Duodenal mucosa (tissue), 2 donors: ENCODE data around the gene IL21.

ENCODE experiments used
- H3K27ac ChIP-seq: one replicate; pipeline ENCODE4 v1.7.0; 2013; ENCODE audit warnings: low read depth, low read length
- H3K27me3 ChIP-seq, 2 donors: one replicate each; pipeline ENCODE4 v1.7.0; 2013; ENCODE audit warnings: low read length in 2 of 2, control low read depth in 1 of 2; ENCODE audit not compliant: insufficient read depth in 2 of 2, control insufficient read depth in 1 of 2
- H3K36me3 ChIP-seq, 2 donors: one replicate each; pipeline ENCODE4 v1.7.0; 2013; ENCODE audit warnings: low read length in 2 of 2, control low read depth in 1 of 2; ENCODE audit not compliant: insufficient read depth in 2 of 2, control insufficient read depth in 1 of 2
- H3K4me1 ChIP-seq, 2 donors: one replicate each; pipeline ENCODE4 v1.7.0; 2013; ENCODE audit warnings: low read length in 2 of 2, control low read depth in 1 of 2; ENCODE audit not compliant: insufficient read depth in 2 of 2, control insufficient read depth in 1 of 2
- H3K4me3 ChIP-seq, 2 donors: one replicate each; pipeline ENCODE4 v1.7.0; 2013; ENCODE audit warnings: low read length in 2 of 2, low read depth in 1 of 2
- H3K9ac ChIP-seq, 2 donors: one replicate each; pipeline ENCODE4 v1.7.0; 2013; ENCODE audit warnings: low read length in 2 of 2, low read depth in 1 of 2
- H3K9me3 ChIP-seq, 2 donors: one replicate each; pipeline ENCODE4 v1.7.0; 2013; ENCODE audit warnings: low read length in 2 of 2, control low read depth in 1 of 2; ENCODE audit not compliant: control insufficient read depth in 1 of 2

IL21 gene

GRCh38 chr4:122633211-122633610, 12.3 kb upstream of the IL21 start:
- Histone ChIP-seq H3K27ac (no peak overlapping the region), H3K4me3 (no peak overlapping the region), H3K36me3 (no peaks in the 10 kb centered on the region), H3K9me3 (no peaks in the 10 kb centered on the region), H3K27me3 (no peaks in the 10 kb centered on the region), H3K4me1 (no peaks in the 10 kb centered on the region), H3K9ac (no peak overlapping the region)

GRCh38 chr4:122632396-122633143, 11.7 kb upstream of the IL21 start:
- Histone ChIP-seq H3K27me3 (no peaks in the 10 kb centered on the region), H3K9me3 (no peaks in the 10 kb centered on the region)

GRCh38 chr4:122625156-122625555, 4.3 kb upstream of the IL21 start:
- H3K9ac ChIP-seq: no peak overlapping the region
- no peaks in the 10 kb centered on the region for H3K9me3 ChIP-seq
- H3K27me3 ChIP-seq: no peaks in the 10 kb centered on the region
- no peak overlapping the region for H3K4me3 ChIP-seq
- H3K4me1 ChIP-seq: no peaks in the 10 kb centered on the region
- H3K27ac ChIP-seq: no peak overlapping the region
- no peaks in the 10 kb centered on the region for H3K36me3 ChIP-seq

More at GRCh38 chr4:122632396-122633143, 11.7 kb upstream of the IL21 start:
- Histone ChIP-seq H3K4me1 (no peaks in the 10 kb centered on the region), H3K36me3 (no peaks in the 10 kb centered on the region), H3K9ac (no peak overlapping the region), H3K4me3 (no peak overlapping the region), H3K27ac (no peak overlapping the region)

GRCh38 chr4:122624205-122624604, 3.3 kb upstream of the IL21 start:
- Histone ChIP-seq H3K27me3 (no peaks in the 10 kb centered on the region), H3K4me3 (no peak overlapping the region)

GRCh38 chr4:122623637-122624166, 2.8 kb upstream of the IL21 start:
- Histone ChIP-seq H3K9ac (no peak overlapping the region), H3K27me3 (no peaks in the 10 kb centered on the region), H3K36me3 (no peaks in the 10 kb centered on the region), H3K27ac (no peak overlapping the region), H3K4me3 (no peak overlapping the region), H3K9me3 (no peaks in the 10 kb centered on the region), H3K4me1 (no peaks in the 10 kb centered on the region)

More at GRCh38 chr4:122624205-122624604, 3.3 kb upstream of the IL21 start:
- Histone ChIP-seq H3K4me1 (no peaks in the 10 kb centered on the region), H3K36me3 (no peaks in the 10 kb centered on the region), H3K9ac (no peak overlapping the region), H3K27ac (no peak overlapping the region), H3K9me3 (no peaks in the 10 kb centered on the region)

- Histone ChIP-seq H3K27me3 (no peaks in the 10 kb centered on the region), H3K27ac (no peak overlapping the region), H3K9ac (no peak overlapping the region), H3K4me3 (no peak overlapping the region), H3K4me1 (no peaks in the 10 kb centered on the region), H3K9me3 (no peaks in the 10 kb centered on the region), H3K36me3 (no peaks in the 10 kb centered on the region)
Measured at GRCh38 chr4:122622400-122622799, 1.5 kb upstream of the IL21 start.

- H3K4me3 ChIP-seq: no peak overlapping the region
- H3K27me3 ChIP-seq: no peaks in the 10 kb centered on the region
- H3K9me3 ChIP-seq: no peaks in the 10 kb centered on the region
- no peak overlapping the region for H3K27ac ChIP-seq
- no peak overlapping the region for H3K9ac ChIP-seq
- no peaks in the 10 kb centered on the region for H3K36me3 ChIP-seq
- no peaks in the 10 kb centered on the region for H3K4me1 ChIP-seq
Measured at GRCh38 chr4:122619611-122620010, 1.3 kb downstream of the IL21 start.

GRCh38 chr4:122617597-122618593, 3.0 kb downstream of the IL21 start:
- Histone ChIP-seq H3K9ac (no peak overlapping the region), H3K9me3 (no peaks in the 10 kb centered on the region), H3K36me3 (no peaks in the 10 kb centered on the region), H3K27me3 (no peaks in the 10 kb centered on the region), H3K27ac (no peak overlapping the region), H3K4me1 (no peaks in the 10 kb centered on the region), H3K4me3 (no peak overlapping the region)

GRCh38 chr4:122616915-122617596, 3.8 kb downstream of the IL21 start:
- Histone ChIP-seq H3K9me3 (no peaks in the 10 kb centered on the region), H3K27ac (no peak overlapping the region), H3K4me3 (no peak overlapping the region)

More at GRCh38 chr4:122616915-122617596, 3.8 kb downstream of the IL21 start:
- Histone ChIP-seq H3K9ac (no peak overlapping the region), H3K27me3 (no peaks in the 10 kb centered on the region), H3K36me3 (no peaks in the 10 kb centered on the region), H3K4me1 (no peaks in the 10 kb centered on the region)
